ENCODE measurements around the gene BIVM.

DNA sequence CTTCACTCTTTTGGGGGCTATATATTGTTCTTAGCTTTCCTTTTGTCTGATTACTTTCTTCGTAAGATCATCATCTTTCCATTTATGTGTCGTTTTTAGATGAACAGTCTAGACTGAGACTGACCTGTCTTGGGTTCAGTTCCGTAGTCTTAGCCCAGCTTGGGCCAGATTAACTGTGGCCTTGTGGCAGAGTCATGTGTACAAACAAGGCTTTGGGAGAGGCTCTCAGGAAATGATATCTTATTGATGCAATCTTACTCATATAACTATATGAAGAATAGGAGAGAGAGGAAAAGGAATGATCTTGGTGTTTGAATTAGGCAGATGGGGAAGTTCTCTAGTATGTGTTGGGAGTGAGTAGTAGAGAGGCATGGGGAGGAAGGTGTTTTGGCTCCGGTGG lies 40.1 kb downstream of the BIVM start:
- TF ChIP-seq, protein P1, sequence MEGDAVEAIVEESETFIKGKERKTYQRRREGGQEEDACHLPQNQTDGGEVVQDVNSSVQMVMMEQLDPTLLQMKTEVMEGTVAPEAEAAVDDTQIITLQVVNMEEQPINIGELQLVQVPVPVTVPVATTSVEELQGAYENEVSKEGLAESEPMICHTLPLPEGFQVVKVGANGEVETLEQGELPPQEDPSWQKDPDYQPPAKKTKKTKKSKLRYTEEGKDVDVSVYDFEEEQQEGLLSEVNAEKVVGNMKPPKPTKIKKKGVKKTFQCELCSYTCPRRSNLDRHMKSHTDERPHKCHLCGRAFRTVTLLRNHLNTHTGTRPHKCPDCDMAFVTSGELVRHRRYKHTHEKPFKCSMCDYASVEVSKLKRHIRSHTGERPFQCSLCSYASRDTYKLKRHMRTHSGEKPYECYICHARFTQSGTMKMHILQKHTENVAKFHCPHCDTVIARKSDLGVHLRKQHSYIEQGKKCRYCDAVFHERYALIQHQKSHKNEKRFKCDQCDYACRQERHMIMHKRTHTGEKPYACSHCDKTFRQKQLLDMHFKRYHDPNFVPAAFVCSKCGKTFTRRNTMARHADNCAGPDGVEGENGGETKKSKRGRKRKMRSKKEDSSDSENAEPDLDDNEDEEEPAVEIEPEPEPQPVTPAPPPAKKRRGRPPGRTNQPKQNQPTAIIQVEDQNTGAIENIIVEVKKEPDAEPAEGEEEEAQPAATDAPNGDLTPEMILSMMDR (IDR thresholded peaks at IDR 0.05): no peak
- no peak for TF ChIP-seq ZFX (IDR thresholded peaks at IDR 0.05; ENCODE audit: borderline replicate concordance)

Measured in 22Rv1 (cell line).